Endothelial cell of hepatic sinusoid (primary cell): ENCODE measurements around the gene ZNF48.

ENCODE experiments used
- in situ Hi-C: cut with HindIII; loops from 2 replicates; pipeline ENCODE4 v1.10.0; 2017; ENCODE audit warnings: low sequenced_read_pairs

The ZNF48 gene

DNA sequence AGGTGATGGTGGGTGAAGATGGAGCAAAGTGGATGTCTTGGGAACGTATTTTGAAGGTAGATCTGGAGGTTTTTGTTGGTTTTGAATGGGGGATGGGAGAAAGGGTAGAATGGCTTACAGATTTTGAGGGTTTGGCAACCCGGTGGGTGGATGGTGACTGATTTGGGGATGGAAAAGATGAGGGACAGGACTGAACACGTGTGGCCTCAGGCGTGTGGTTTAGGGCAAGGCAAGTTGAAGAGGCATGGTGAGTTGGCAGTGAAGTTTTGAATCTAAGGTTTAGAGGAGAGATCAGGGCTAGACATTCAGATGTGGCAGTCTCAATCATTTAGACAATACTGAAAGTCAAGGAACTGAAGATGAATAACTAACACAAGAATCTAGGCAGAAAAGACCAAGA, 39.6 kb downstream of the ZNF48 start:
- in situ Hi-C loops: no loop called here

- in situ Hi-C loops: no loop called here
Measured at GRCh38 chr16:30437511-30438046, 42.4 kb downstream of the ZNF48 start.

DNA sequence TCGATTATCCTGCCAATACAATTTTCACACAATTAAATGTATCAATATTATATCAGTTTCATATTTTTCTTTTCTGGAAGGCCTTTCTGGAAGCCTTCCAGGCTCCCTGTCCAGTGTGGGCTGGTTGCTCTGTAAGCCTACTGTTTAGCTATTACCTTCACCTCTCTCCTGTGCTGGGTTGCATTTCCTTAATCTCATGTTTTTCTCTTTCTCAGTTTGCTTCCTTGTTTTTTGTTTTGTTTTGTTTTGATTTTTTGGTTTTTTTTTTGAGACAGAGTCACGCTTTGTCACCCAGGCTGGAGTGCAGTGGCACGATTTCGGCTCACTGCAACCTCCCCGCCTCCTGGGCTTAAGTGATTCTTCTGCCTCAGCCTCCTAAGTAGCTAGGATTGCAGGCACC, 43.6 kb downstream of the ZNF48 start:
- in situ Hi-C loops: no loop called here

- in situ Hi-C loops: no loop called here
Measured at GRCh38 chr16:30439720-30440348, 44.6 kb downstream of the ZNF48 start.

- in situ Hi-C loops: no loop called here
Measured at GRCh38 chr16:30443631-30444030, 48.4 kb downstream of the ZNF48 start.

- in situ Hi-C loops: no loop called here
Measured at GRCh38 chr16:30444231-30445148, 49.3 kb downstream of the ZNF48 start.

DNA sequence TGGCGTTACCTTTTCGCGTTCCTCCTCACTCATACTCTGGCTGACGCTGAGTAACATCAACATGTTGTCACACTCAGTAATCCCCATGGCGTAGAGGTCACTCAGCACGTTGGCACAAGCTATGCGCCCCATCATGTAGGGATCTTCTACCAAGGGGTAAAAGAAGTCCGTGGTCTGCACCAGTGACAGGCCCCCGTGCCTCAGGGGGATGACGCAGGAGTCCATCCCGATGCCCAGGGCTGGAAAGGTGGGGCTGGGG, 49.9 kb downstream of the ZNF48 start:
- in situ Hi-C loops: no loop called here

DNA sequence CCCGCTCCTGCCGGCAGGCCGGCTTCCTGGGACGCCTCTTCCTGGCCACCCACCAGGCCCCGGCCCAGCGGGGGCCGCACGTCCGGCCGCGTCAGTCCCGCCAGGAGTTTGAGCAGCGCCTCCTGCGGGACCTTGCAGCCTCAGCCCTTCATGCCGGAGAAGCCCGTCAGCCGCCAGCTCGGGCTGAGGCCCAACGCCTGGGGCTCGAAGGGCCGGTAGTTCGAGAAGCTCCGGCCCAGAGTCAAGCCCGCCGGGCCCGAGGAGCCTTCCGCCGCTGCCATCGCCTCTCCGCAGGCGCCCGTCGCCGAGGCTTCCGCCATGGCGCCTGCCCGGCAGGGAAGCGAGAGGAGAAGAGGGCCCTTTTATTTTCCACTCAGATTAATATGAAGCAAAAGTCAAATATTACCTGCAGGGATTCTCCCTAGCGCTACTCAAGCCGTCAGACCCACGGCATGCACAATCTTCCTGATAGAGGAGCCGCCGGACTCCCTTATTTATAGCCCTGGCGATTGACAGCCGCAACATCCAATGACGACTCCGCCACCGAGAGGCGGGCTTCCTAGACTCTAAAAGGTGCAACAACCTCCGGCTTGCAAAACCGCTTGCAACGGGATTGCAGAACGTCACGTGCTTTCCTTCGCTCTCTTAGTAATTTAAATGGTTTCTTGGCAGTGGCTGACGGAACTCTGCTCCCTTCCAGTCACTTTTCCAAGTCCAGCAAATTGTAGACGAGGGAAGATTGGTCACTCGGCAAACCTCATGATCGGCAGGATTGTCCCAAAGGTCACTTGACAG, 50.4 kb downstream of the ZNF48 start, which contains the start of gene SEPHS2:
Gene SEPHS2 (minus strand): TSS at position 467 of the 795 bp plus-strand sequence. CDS start 147 bp downstream, at position 320.
- in situ Hi-C loops: no loop called here

DNA sequence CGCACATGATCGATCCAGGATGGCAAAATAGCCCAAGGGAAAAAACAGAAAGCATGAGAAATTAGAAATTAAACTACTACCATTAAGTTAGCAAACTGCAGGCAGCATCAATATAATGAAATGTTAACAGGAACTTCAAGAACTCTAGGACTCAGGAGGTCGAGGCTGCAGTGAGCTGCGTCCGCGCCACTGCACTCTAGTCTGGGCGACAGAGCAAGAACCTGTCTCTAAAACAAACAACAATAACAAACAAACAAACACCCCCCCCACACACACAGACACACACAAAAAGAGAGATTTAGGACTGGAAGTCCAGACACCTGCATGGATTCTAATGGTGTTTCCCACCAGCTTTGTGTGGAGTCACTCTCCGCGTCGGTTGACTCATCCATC, 51.0 kb downstream of the ZNF48 start:
- in situ Hi-C loops: no loop called here

DNA sequence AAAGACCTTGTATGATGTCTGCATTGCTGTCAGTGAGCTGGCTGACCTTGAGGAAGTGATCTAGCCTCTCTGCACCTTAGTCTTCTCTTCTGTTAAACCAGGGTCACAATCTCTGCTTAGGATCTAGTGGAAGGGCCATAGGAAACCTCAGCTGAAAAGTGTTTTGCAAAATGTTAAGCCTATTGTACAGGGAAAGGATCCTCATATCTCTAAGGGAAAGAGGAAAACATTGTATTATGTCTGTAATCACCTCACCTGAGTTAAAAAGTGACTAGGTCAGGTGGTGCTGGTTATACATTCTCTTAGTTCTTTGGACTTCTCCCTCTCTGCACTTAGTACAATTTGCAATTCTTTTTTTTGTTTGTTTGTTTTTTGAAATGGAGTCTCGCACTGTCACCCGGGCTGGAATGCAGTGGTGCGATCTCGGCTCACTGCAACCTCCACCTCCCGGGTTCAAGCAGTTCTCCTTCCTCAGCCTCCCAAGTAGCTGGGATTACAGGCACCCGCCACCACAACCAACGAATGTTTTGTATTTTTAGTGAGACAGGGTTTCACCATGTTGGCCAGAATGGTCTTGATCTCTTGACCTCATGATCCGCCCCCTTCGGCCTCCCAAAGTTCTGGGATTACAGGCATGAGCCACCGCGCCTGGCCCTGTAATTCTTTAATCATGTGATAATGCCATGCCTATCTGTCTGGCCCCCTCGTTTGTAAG, 52.4 kb downstream of the ZNF48 start:
- in situ Hi-C loops: no loop called here

DNA sequence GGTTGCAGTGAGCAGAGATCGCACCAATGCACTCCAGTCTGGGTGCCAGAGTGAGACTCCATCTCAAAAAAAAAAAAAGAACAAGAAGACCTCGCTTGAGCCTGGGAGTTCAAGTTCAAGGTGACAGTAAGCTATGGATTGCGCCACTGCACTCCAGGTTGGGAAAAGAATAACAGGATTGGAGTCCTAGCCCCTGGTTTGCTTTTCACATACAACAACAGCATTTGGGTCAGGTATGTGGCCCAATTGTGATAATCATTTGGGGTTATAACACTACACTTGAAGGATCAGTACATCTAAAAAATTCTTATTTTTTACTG, 53.9 kb downstream of the ZNF48 start:
- in situ Hi-C loops: no loop called here
